ENCODE data around the gene EHD4.

- no peak for TF ChIP-seq EP300 (IDR thresholded peaks at IDR 0.05)
- no peak for TF ChIP-seq CTCF (IDR thresholded peaks at IDR 0.05)
- TF ChIP-seq POLR2A (IDR thresholded peaks at IDR 0.05): no peak
These were observed 7.3 kb upstream of the EHD4 start for GRCh38 chr15:41979493-41980266.

Measured in gastroesophageal sphincter (tissue), 3 donors.